Measurements from ENCODE around the gene BRSK1.

- TF ChIP-seq CHD4 (IDR thresholded peaks at IDR 0.05; ENCODE audit: borderline replicate concordance): no peak
- TF ChIP-seq, protein P1, sequence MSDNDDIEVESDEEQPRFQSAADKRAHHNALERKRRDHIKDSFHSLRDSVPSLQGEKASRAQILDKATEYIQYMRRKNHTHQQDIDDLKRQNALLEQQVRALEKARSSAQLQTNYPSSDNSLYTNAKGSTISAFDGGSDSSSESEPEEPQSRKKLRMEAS (IDR thresholded peaks at IDR 0.05): no peak
- TF ChIP-seq ZFP36 (IDR thresholded peaks at IDR 0.05; ENCODE audit: borderline replicate concordance, partially characterized antibody): no peak
- TF ChIP-seq CHD2 (IDR thresholded peaks at IDR 0.05; ENCODE audit: low read length, partially characterized antibody): no peak
- no peak for TF ChIP-seq CTCF (IDR thresholded peaks at IDR 0.05)
- no peak for TF ChIP-seq POLR2A (IDR thresholded peaks at IDR 0.05; ENCODE audit: low read length)
- TF ChIP-seq RCOR1 (IDR thresholded peaks at IDR 0.05; ENCODE audit: low read depth, low read length): no peak
- no peak for TF ChIP-seq MAFK (IDR thresholded peaks at IDR 0.05; ENCODE audit: partially characterized antibody)
- TF ChIP-seq CEBPB (IDR thresholded peaks at IDR 0.05): no peak
- no peak for TF ChIP-seq EHF (CRISPR knock-in tag; IDR thresholded peaks at IDR 0.05)
- TF ChIP-seq NFE2L2 (conservative IDR thresholded peaks at IDR 0.05; ENCODE audit: low read length): no peak
- no peak for TF ChIP-seq MYC (IDR thresholded peaks at IDR 0.05; ENCODE audit: borderline replicate concordance, low read length)
Observed at GRCh38 chr19:55303477-55303876, 19.7 kb downstream of the BRSK1 start.

All from A549 (cell line).